Activated naive CD8-positive, alpha-beta T cell treated with anti-CD3 and anti-CD28 coated beads, Interleukin-2, amount 50 U/mL, for 24 hours (primary cell): ENCODE results near the gene TIPRL.
A peak's percentile ranks its signal among the peaks of the same experiment; 100 is the strongest.

Source experiments
- ATAC-seq: fragments of 150-1000 bp; cut with Tn5 transposase; one replicate; pipeline ENCODE4 v1.10.0; 2021
- DNase-seq: peaks from one replicate; pipeline ENCODE4 v3.0.0; 2021
- H3K27ac Mint-ChIP-seq: one replicate; pipeline ENCODE4 v1.8.0; 2021; ENCODE audit warnings: mild to moderate bottlenecking, mixed read lengths
- H3K27me3 Mint-ChIP-seq: one replicate; pipeline ENCODE4 v1.8.0; 2021; ENCODE audit warnings: mixed read lengths
- H3K36me3 Mint-ChIP-seq: one replicate; pipeline ENCODE4 v1.8.0; 2021; ENCODE audit warnings: low read depth, mixed read lengths
- H3K4me1 Mint-ChIP-seq: one replicate; pipeline ENCODE4 v1.8.0; 2021; ENCODE audit warnings: mixed read lengths
- H3K4me3 Mint-ChIP-seq: one replicate; pipeline ENCODE4 v1.8.0; 2021; ENCODE audit warnings: mild to moderate bottlenecking, moderate library complexity, mixed read lengths
- H3K9me3 Mint-ChIP-seq: one replicate; pipeline ENCODE4 v1.8.0; 2021; ENCODE audit warnings: mixed read lengths

The TIPRL gene

DNA sequence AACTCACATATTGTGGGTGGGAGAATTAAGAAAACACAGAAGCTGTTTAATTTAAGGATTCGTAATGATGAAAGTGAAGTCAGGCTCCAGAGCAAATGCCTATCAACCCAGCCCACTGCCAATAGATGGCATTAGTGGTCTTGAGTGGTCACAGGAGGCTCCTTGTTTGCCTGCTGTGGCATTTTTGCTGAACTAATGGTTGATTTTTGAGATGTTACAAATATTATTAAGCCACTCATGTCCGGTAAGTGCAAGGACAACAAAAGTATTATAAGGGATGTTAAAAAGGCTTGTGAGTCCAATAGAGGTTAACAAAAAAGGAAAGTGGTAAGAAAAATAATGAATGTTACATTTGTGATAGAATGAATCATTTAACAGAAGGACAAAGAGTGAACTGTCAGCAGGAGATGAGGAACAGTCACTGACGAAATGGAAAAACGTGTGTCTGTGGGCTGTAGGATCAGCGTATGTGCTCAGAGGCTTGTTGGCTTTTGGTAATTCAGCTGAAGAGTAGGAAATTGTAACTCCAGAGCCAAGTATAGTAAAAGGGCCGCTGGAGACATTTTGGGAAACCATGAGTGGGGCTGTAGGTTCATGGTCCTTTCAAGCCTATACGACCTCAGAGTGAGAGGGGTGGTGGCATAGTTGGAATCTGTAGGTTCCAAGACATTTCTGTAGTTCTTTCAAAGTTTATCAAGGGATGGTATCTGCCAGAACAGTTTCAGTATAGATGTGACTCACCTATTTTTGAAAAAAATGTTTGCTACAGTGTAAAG, 58.3 kb downstream of the TIPRL start:
- Mint-ChIP-seq H3K36me3 (peaks cover 81% of the 10 kb centered on the region), H3K4me1 (peaks cover 50% of the 10 kb centered on the region), H3K27ac (peak overlapping the region; percentile 88), H3K9me3 (no peaks in the 10 kb centered on the region), H3K27me3 (no peaks in the 10 kb centered on the region), H3K4me3 (peak overlapping the region; percentile 61)
- peak; percentile 13 for DNase-seq
- peak; percentile 80 for ATAC-seq

DNA sequence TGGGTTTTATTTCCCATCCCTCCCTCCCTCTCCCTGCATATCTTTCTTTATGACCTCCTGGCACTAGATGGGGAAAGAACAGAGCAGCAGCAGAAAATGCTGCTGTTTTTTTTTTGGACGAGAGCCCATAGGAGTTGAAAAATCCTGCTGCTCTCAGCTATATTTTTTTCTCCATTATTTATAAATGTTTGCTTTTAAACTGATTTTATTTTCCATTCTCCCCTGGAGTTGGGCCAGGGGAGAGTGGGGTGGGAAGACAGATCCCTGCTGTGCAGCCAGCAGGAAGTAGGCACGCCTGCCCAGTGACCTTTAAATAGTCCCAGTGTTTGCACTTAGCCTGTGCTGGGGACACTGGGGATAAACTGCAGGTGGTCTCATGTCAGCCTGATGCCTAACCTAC, 64.4 kb downstream of the TIPRL start:
- Mint-ChIP-seq H3K9me3 (no peaks in the 10 kb centered on the region), H3K4me1 (peaks cover 32% of the 10 kb centered on the region), H3K36me3 (peaks cover 81% of the 10 kb centered on the region), H3K4me3 (no peak overlapping the region), H3K27me3 (no peaks in the 10 kb centered on the region), H3K27ac (peak overlapping the region; percentile 14)
- ATAC-seq, result no peak
- no peak for DNase-seq

DNA sequence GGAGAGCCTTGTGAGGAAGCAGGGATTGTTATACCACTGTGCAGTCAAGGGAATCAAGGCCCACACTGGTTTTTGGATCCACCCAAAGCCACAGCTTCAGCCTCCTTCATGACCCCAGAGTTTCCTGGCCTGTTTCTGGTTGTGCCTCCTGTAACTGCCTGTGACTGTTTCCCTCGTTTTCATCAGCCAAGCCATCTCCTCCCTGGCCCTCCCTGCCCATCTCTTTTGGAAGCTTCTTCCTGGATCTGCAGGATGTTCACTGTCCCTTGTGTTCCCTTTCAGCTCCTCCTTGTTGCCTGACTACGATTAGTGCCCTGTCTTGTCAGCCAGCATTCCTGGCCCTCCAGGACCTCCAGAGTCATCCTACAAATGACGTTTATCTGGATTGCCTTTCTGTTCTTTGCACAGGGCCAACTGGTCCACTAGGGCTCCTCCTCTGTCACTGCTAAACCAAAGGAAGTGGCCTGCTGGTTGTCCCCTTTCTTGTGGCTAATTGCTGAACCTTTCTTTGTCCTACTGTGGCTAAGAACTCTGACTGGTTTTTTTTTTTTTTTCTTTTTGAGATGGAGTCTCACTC, 65.0 kb downstream of the TIPRL start:
- Mint-ChIP-seq H3K4me1 (peaks cover 33% of the 10 kb centered on the region), H3K36me3 (peaks cover 82% of the 10 kb centered on the region), H3K9me3 (no peaks in the 10 kb centered on the region), H3K27me3 (no peaks in the 10 kb centered on the region), H3K27ac (no peak overlapping the region), H3K4me3 (no peak overlapping the region)
- no peak for DNase-seq
- ATAC-seq, result peak; percentile 52

DNA sequence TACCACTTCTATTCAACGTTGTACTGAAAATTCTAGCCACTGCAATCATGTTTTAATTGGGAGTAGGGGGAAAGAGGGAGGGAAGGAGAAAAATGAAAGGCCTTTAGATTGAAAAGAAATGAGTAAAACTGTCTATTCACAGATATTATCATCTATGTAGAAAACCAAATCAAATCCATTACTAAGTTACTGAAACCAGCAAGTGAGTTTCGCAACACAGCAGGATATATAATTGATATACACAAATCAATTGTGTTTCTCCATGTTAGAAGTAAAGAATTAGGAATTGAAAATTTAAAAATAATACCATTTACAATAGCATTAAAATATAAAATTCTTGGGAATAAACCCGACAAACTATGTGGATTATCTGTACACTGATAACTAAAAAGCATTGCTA, 66.3 kb downstream of the TIPRL start:
- Mint-ChIP-seq H3K27ac (no peak overlapping the region), H3K9me3 (no peaks in the 10 kb centered on the region), H3K4me1 (peaks cover 33% of the 10 kb centered on the region), H3K36me3 (peaks cover 78% of the 10 kb centered on the region), H3K4me3 (no peak overlapping the region), H3K27me3 (no peaks in the 10 kb centered on the region)
- no peak for ATAC-seq
- no peak for DNase-seq

DNA sequence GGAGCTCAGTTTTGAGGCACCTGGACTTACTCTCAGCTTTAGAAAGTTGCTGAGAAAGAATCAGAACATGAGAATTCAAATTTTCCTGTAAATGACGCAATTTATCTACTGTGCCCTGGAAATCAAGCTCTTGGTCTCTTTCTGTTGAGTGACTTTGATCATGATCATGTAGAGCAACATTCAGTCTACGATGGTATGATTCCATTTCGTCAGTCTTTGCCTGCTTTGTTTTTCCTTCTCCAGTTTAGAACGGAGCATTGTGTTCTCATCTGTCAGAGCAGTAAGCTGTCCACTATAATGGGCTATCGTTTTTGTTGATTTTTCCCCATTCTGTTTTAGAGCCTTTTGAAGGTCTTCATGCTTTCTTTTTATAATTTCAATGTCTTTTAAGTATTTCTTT, 67.7 kb downstream of the TIPRL start:
- no peak for DNase-seq
- H3K36me3 Mint-ChIP-seq, result peaks cover 75% of the 10 kb centered on the region
- peaks cover 32% of the 10 kb centered on the region for H3K4me1 Mint-ChIP-seq
- no peak overlapping the region for H3K4me3 Mint-ChIP-seq
- no peaks in the 10 kb centered on the region for H3K27me3 Mint-ChIP-seq
- H3K27ac Mint-ChIP-seq, result no peak overlapping the region
- no peaks in the 10 kb centered on the region for H3K9me3 Mint-ChIP-seq
- no peak for ATAC-seq
